Osteocyte (in vitro differentiated cells): ENCODE measurements around the gene HLA-A. TPM values are rescaled to one million over a fixed set of nuclear protein-coding genes. Genes with fewer than 3 reads are reported as not detected.

Experiments
- DNase-seq: peaks from one replicate; pipeline ENCODE4 v3.0.0; 2021; ENCODE audit warnings: mixed read lengths; ENCODE audit not compliant: unreplicated experiment; ENCODE audit errors: extremely low spot score
- H3K27ac Mint-ChIP-seq: one replicate; pipeline ENCODE4 v1.8.0; 2021; ENCODE audit warnings: mild to moderate bottlenecking, mixed read lengths; ENCODE audit not compliant: unreplicated experiment
- H3K27me3 Mint-ChIP-seq: one replicate; pipeline ENCODE4 v1.8.0; 2021; ENCODE audit warnings: mixed read lengths; ENCODE audit not compliant: unreplicated experiment
- H3K36me3 Mint-ChIP-seq: one replicate; pipeline ENCODE4 v1.8.0; 2021; ENCODE audit warnings: mixed read lengths; ENCODE audit not compliant: unreplicated experiment
- H3K4me1 Mint-ChIP-seq: one replicate; pipeline ENCODE4 v1.8.0; 2021; ENCODE audit warnings: mixed read lengths; ENCODE audit not compliant: unreplicated experiment
- H3K4me3 Mint-ChIP-seq: one replicate; pipeline ENCODE4 v1.8.0; 2021; ENCODE audit warnings: mild to moderate bottlenecking, moderate library complexity, mixed read lengths; ENCODE audit not compliant: unreplicated experiment
- H3K9me3 Mint-ChIP-seq: one replicate; pipeline ENCODE4 v1.8.0; 2021; ENCODE audit warnings: mixed read lengths; ENCODE audit not compliant: unreplicated experiment
- CTCF ChIP-seq: fragments of 200-600 bp; sonication (generic); IDR thresholded peaks from 2 replicates; pipeline ENCODE4 v1.5.0; 2021; ENCODE audit warnings: antibody characterized with exemption, mild to moderate bottlenecking, moderate library complexity
- total RNA-seq: library from RNA; stranded (reverse); gene quantifications from 2 replicates; pipeline ENCODE4 v1.2.1, GENCODE V29; 2021

Gene HLA-A
- total RNA-seq, 1 donor from 2014 or later: 293 TPM

GRCh38 chr6:29968905-29969304, 26.6 kb downstream of the HLA-A start:
- no peak overlapping the region for H3K4me3 Mint-ChIP-seq
- no peak for TF ChIP-seq CTCF
- H3K4me1 Mint-ChIP-seq: peaks cover 42% of the 10 kb centered on the region
- H3K36me3 Mint-ChIP-seq: no peaks in the 10 kb centered on the region
- no peak for DNase-seq
- no peaks in the 10 kb centered on the region for H3K9me3 Mint-ChIP-seq
- no peak overlapping the region for H3K27ac Mint-ChIP-seq
- peaks cover 19% of the 10 kb centered on the region for H3K27me3 Mint-ChIP-seq

GRCh38 chr6:29970711-29971110, 28.4 kb downstream of the HLA-A start:
- H3K36me3 Mint-ChIP-seq: no peaks in the 10 kb centered on the region
- H3K27me3 Mint-ChIP-seq: peaks cover 37% of the 10 kb centered on the region
- peaks cover 30% of the 10 kb centered on the region for H3K4me1 Mint-ChIP-seq
- H3K27ac Mint-ChIP-seq: no peak overlapping the region
- no peak for DNase-seq
- H3K4me3 Mint-ChIP-seq: no peak overlapping the region
- TF ChIP-seq CTCF: no peak
- H3K9me3 Mint-ChIP-seq: no peaks in the 10 kb centered on the region

- H3K9me3 Mint-ChIP-seq: no peaks in the 10 kb centered on the region
- no peaks in the 10 kb centered on the region for H3K36me3 Mint-ChIP-seq
- H3K4me1 Mint-ChIP-seq: peaks cover 17% of the 10 kb centered on the region
- peaks cover 45% of the 10 kb centered on the region for H3K27me3 Mint-ChIP-seq
- peak overlapping the region; percentile 22 for H3K4me3 Mint-ChIP-seq
- H3K27ac Mint-ChIP-seq: no peak overlapping the region
- TF ChIP-seq CTCF: no peak
- DNase-seq: no peak
Observed at GRCh38 chr6:29974901-29975560, 32.7 kb downstream of the HLA-A start.

GRCh38 chr6:29975561-29975907, 33.2 kb downstream of the HLA-A start:
- peak overlapping the region; percentile 88 for H3K4me3 Mint-ChIP-seq
- DNase-seq: no peak
- TF ChIP-seq CTCF: no peak

GRCh38 chr6:29976253-29976587, 33.9 kb downstream of the HLA-A start:
- H3K36me3 Mint-ChIP-seq: no peaks in the 10 kb centered on the region
- no peak for DNase-seq
- H3K4me1 Mint-ChIP-seq: peaks cover 17% of the 10 kb centered on the region
- no peak for TF ChIP-seq CTCF
- H3K9me3 Mint-ChIP-seq: no peaks in the 10 kb centered on the region
- peaks cover 43% of the 10 kb centered on the region for H3K27me3 Mint-ChIP-seq
- peak overlapping the region; percentile 89 for H3K27ac Mint-ChIP-seq
- peak overlapping the region; percentile 88 for H3K4me3 Mint-ChIP-seq

More at GRCh38 chr6:29975561-29975907, 33.2 kb downstream of the HLA-A start:
- Mint-ChIP-seq H3K9me3 (no peaks in the 10 kb centered on the region), H3K27me3 (peaks cover 43% of the 10 kb centered on the region), H3K36me3 (no peaks in the 10 kb centered on the region), H3K4me1 (peaks cover 17% of the 10 kb centered on the region), H3K27ac (no peak overlapping the region)
